Mesenchymal stem cell (in vitro differentiated cells and primary cell): ENCODE results near the gene RPGRIP1L.

Experiments used
- DNase-seq: peaks from one replicate; pipeline ENCODE4 v3.0.0-alpha.2; 2013
- H2AFZ ChIP-seq: one replicate; pipeline ENCODE4 v1.6.1; 2013; ENCODE audit warnings: low read depth, mild to moderate bottlenecking, control low read depth, inconsistent platforms, low read length, moderate library complexity
- H2AK5ac ChIP-seq: 2 replicates; pipeline ENCODE4 v1.6.1; 2013; ENCODE audit warnings: low read length, moderate library complexity, mild to moderate bottlenecking, inconsistent platforms; ENCODE audit not compliant: severe bottlenecking
- H2BK120ac ChIP-seq: one replicate; pipeline ENCODE4 v1.6.1; 2013; ENCODE audit warnings: low read depth, mild to moderate bottlenecking, inconsistent platforms, low read length, moderate library complexity
- H2BK12ac ChIP-seq, 2 experiments: one replicate each; pipeline ENCODE4 v1.6.1; 2013; ENCODE audit warnings: inconsistent platforms in 2 of 2, low read length in 2 of 2, mild to moderate bottlenecking in 2 of 2, moderate library complexity in 2 of 2, control low read depth in 1 of 2
- H2BK15ac ChIP-seq: one replicate; pipeline ENCODE4 v1.6.1; 2013; ENCODE audit warnings: mild to moderate bottlenecking, low read depth, inconsistent platforms; ENCODE audit not compliant: poor library complexity, severe bottlenecking
- H2BK5ac ChIP-seq: 2 replicates; pipeline ENCODE4 v1.6.1; 2013; ENCODE audit warnings: low read depth, mild to moderate bottlenecking, low read length, control low read depth, inconsistent platforms; ENCODE audit not compliant: poor library complexity, severe bottlenecking
- H3K14ac ChIP-seq, 2 experiments: one replicate each; pipeline ENCODE4 v1.6.1; 2013; ENCODE audit warnings: inconsistent platforms in 2 of 2, low read length in 2 of 2, control low read depth in 1 of 2, mild to moderate bottlenecking in 1 of 2, moderate library complexity in 1 of 2
- H3K18ac ChIP-seq, 2 experiments: one replicate each; pipeline ENCODE4 v1.6.1; 2013; ENCODE audit warnings: inconsistent platforms in 2 of 2, low read length in 2 of 2, control low read depth in 1 of 2, low read depth in 1 of 2, mild to moderate bottlenecking in 1 of 2
- H3K23ac ChIP-seq, 2 experiments: one replicate each; pipeline ENCODE4 v1.6.1; 2013; ENCODE audit warnings: inconsistent platforms in 2 of 2, low read length in 2 of 2, mild to moderate bottlenecking in 2 of 2, moderate library complexity in 2 of 2, control low read depth in 1 of 2
- H3K27ac ChIP-seq: 2 replicates; pipeline ENCODE4 v1.5.1; 2013; ENCODE audit warnings: mild to moderate bottlenecking, moderate library complexity, low read length, control low read depth, inconsistent platforms; ENCODE audit not compliant: poor library complexity, severe bottlenecking
- H3K27me3 ChIP-seq, 2 experiments: 2 replicates each; pipeline versions ENCODE4 v1.6.1 to v1.7.0; 2013; ENCODE audit warnings: low read length in 2 of 2, mild to moderate bottlenecking in 2 of 2, moderate library complexity in 2 of 2, control low read depth in 1 of 2, inconsistent platforms in 1 of 2; ENCODE audit not compliant: control insufficient read depth in 1 of 2, insufficient read depth in 1 of 2
- H3K36me3 ChIP-seq, 2 experiments: 2 replicates each; pipeline versions ENCODE4 v1.6.1 to v1.7.0; 2013; ENCODE audit warnings: low read length in 2 of 2, control low read depth in 1 of 2, inconsistent platforms in 1 of 2, low read depth in 1 of 2, mild to moderate bottlenecking in 1 of 2; ENCODE audit not compliant: insufficient read depth in 2 of 2, control insufficient read depth in 1 of 2
- H3K4ac ChIP-seq, 2 experiments: one replicate each; pipeline ENCODE4 v1.6.1; 2013; ENCODE audit warnings: inconsistent platforms in 2 of 2, low read length in 2 of 2, mild to moderate bottlenecking in 2 of 2, moderate library complexity in 2 of 2, control low read depth in 1 of 2, low read depth in 1 of 2
- H3K4me1 ChIP-seq: 2 replicates; pipeline ENCODE4 v1.6.1; 2013; ENCODE audit warnings: low read depth, low read length, control low read depth; ENCODE audit not compliant: control insufficient read depth, insufficient read depth
- H3K4me2 ChIP-seq: 2 replicates; pipeline ENCODE4 v1.6.1; 2013; ENCODE audit warnings: low read length, mild to moderate bottlenecking, inconsistent platforms; ENCODE audit not compliant: poor library complexity, severe bottlenecking
- H3K4me3 ChIP-seq, 2 experiments: 2 replicates each; pipeline versions ENCODE4 v1.5.1 to v1.7.0; 2013; ENCODE audit warnings: low read length in 2 of 2, mild to moderate bottlenecking in 2 of 2, control low read depth in 1 of 2, low read depth in 1 of 2; ENCODE audit not compliant: insufficient read depth in 1 of 2
- H3K79me1 ChIP-seq: replicated peaks from 2 replicates; pipeline ENCODE4 v1.6.1; 2013; ENCODE audit warnings: mild to moderate bottlenecking, control low read depth, low read length, inconsistent platforms; ENCODE audit not compliant: poor library complexity, severe bottlenecking
- H3K9ac ChIP-seq: 2 replicates; pipeline ENCODE4 v1.7.0; 2013; ENCODE audit warnings: mild to moderate bottlenecking, low read length, moderate library complexity
- H3K9me3 ChIP-seq: 2 replicates; pipeline ENCODE4 v1.7.0; 2013; ENCODE audit warnings: mild to moderate bottlenecking, low read length; ENCODE audit not compliant: control insufficient read depth
- H4K8ac ChIP-seq: one replicate; pipeline ENCODE4 v1.6.1; 2013; ENCODE audit warnings: inconsistent platforms, mild to moderate bottlenecking, low read length, moderate library complexity
- H4K91ac ChIP-seq: one replicate; pipeline ENCODE4 v1.6.1; 2013; ENCODE audit warnings: mild to moderate bottlenecking, low read length, inconsistent platforms
- WGBS: methylation state at CpG from one replicate; pipeline ENCODE4 v1.1.7; 2013; ENCODE audit warnings: mixed read lengths; 5-methylcytosine and 5-hydroxymethylcytosine counted together

Gene RPGRIP1L

DNA sequence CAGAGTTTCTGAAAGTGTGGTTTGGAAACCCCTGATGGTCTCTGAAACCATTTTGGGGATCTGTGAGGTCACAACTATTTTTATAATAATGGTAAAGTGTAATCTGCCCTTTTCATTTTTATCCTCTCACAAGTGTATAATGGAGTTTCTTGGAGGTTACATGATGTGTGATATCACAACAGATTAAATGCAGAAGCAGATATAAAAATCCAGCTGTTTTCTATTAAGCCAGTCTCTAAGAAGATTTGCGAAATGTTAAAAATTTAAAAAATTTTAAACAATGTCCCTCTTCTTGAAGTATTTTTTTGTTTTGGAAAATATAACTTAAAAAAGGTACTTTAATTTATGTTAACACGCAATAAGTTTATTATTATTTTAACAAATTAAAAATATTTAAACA lies 48.7 kb downstream of the RPGRIP1L start:
- H3K79me1 ChIP-seq, result no peaks in the 10 kb centered on the region
- H3K9me3 ChIP-seq, result no peaks in the 10 kb centered on the region
- no peak overlapping the region for H3K4me3 ChIP-seq
- no peak overlapping the region for H3K4ac ChIP-seq
- no peak overlapping the region for H3K9ac ChIP-seq
- no peak overlapping the region for H2AFZ ChIP-seq
- H3K36me3 ChIP-seq, result peaks cover 4 to 54% of the 10 kb centered on the region in 2 experiments
- no peak overlapping the region for H3K18ac ChIP-seq
- no peak overlapping the region for H3K27ac ChIP-seq
- no peak overlapping the region for H3K4me2 ChIP-seq
- H2BK120ac ChIP-seq, result no peak overlapping the region
- no peaks in the 10 kb centered on the region for H3K27me3 ChIP-seq
- H2AK5ac ChIP-seq, result no peak overlapping the region
- H2BK15ac ChIP-seq, result no peak overlapping the region
- H2BK5ac ChIP-seq, result no peak overlapping the region
- H3K4me1 ChIP-seq, result no peaks in the 10 kb centered on the region
- no peak overlapping the region for H4K91ac ChIP-seq
- no peak overlapping the region for H3K23ac ChIP-seq
- no peak overlapping the region for H3K14ac ChIP-seq
- no CpG with 5 or more reads among the region's 2 CpGs for WGBS
- no peak for DNase-seq
- H2BK12ac ChIP-seq, result no peak overlapping the region
- no peak overlapping the region for H4K8ac ChIP-seq

DNA sequence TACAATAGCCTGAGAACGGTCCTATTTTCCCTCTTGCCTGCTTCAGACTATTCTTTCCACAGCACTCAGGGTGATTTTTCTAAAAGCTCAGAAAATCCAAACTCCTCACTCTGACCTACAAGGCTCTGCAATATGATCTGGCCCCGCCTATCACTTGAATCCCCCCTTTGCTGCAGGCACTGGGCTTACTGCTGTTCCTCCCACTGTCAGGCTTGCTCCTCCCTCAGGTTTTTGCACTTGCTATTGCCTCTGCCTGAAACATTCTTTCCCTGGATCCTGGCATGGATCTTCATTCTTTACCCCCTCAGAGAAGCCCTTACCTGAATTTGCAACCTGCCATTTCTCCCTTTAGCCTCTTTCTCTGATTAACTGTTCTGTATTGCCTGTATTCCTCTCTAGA lies 52.3 kb downstream of the RPGRIP1L start:
- no peaks in the 10 kb centered on the region for H3K9me3 ChIP-seq
- H2AK5ac ChIP-seq, result no peak overlapping the region
- no peak overlapping the region for H3K18ac ChIP-seq
- H4K8ac ChIP-seq, result no peak overlapping the region
- H3K4me2 ChIP-seq, result no peak overlapping the region
- DNase-seq, result no peak
- H2BK15ac ChIP-seq, result no peak overlapping the region
- H3K9ac ChIP-seq, result no peak overlapping the region
- no peak overlapping the region for H3K14ac ChIP-seq
- H3K27ac ChIP-seq, result no peak overlapping the region
- H4K91ac ChIP-seq, result no peak overlapping the region
- no peaks in the 10 kb centered on the region for H3K4me1 ChIP-seq
- no peak overlapping the region for H3K4ac ChIP-seq
- 92% methylated on average over 2 of the region's 2 CpGs for WGBS
- H3K36me3 ChIP-seq, result peaks cover 4 to 64% of the 10 kb centered on the region in 2 experiments
- H3K27me3 ChIP-seq, result no peaks in the 10 kb centered on the region
- no peak overlapping the region for H2BK5ac ChIP-seq
- no peak overlapping the region for H2BK120ac ChIP-seq
- H3K4me3 ChIP-seq, result no peak overlapping the region
- no peaks in the 10 kb centered on the region for H3K79me1 ChIP-seq
- H3K23ac ChIP-seq, result no peak overlapping the region
- no peak overlapping the region for H2AFZ ChIP-seq
- H2BK12ac ChIP-seq, result no peak overlapping the region

DNA sequence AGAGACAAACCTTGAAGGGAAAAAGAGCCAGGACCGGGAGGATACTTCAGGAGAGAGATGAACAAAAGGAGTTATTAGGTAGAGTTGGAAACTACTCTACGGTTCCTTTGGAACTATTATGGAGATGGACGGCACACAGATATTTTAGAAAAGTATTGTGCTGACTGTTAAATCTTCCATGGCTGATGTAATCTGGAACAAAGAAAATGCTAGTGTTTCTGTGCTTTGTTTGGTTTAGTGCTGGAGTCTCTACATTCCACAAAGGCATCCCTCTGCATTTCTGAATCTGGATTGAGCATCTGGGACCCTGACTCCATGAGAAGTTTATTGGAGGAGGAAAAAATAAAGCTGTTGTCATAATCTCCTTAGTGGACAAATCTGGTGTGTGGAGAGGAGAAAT lies 57.2 kb downstream of the RPGRIP1L start:
- no peak overlapping the region for H2AK5ac ChIP-seq
- H3K27me3 ChIP-seq, result no peaks in the 10 kb centered on the region
- H3K18ac ChIP-seq, result no peak overlapping the region
- peaks cover 0 to 62% of the 10 kb centered on the region in 2 experiments for H3K36me3 ChIP-seq
- no peak overlapping the region for H2BK5ac ChIP-seq
- H3K4me1 ChIP-seq, result no peaks in the 10 kb centered on the region
- H3K14ac ChIP-seq, result no peak overlapping the region
- no peak overlapping the region for H3K4ac ChIP-seq
- no peak for DNase-seq
- no peak overlapping the region for H2BK15ac ChIP-seq
- no peak overlapping the region for H3K9ac ChIP-seq
- no peaks in the 10 kb centered on the region for H3K79me1 ChIP-seq
- no peak overlapping the region for H3K23ac ChIP-seq
- no peak overlapping the region for H3K27ac ChIP-seq
- no peak overlapping the region for H4K91ac ChIP-seq
- H2AFZ ChIP-seq, result no peak overlapping the region
- H3K9me3 ChIP-seq, result peaks cover 20% of the 10 kb centered on the region
- WGBS, result 91% methylated on average over 3 of the region's 3 CpGs
- no peak overlapping the region for H2BK12ac ChIP-seq
- no peak overlapping the region for H3K4me3 ChIP-seq
- no peak overlapping the region for H3K4me2 ChIP-seq
- no peak overlapping the region for H2BK120ac ChIP-seq
- no peak overlapping the region for H4K8ac ChIP-seq

DNA sequence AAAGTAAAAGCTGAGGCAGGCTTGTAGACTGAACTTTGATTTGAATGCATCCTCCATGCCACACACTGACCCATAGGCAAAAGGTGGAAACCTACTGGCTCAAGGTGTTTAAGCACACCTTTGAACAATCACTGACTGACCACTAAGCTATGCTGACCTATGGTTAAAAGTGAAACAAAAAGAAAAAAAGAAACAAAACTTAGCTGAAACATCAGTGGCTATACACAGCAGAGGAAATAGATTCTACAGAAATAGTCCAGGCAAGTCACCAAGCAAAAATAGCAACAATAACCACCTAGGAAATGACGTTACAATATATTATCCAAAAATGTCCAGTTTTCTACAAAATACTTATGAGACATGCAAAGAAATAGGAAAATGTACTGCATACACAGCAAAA lies 60.2 kb downstream of the RPGRIP1L start:
- H3K27ac ChIP-seq, result no peak overlapping the region
- H2BK5ac ChIP-seq, result no peak overlapping the region
- no peak overlapping the region for H2BK120ac ChIP-seq
- no peaks in the 10 kb centered on the region for H3K79me1 ChIP-seq
- no peak overlapping the region for H2AK5ac ChIP-seq
- H3K4ac ChIP-seq, result no peak overlapping the region
- H2BK12ac ChIP-seq, result no peak overlapping the region
- H3K9ac ChIP-seq, result no peak overlapping the region
- H2BK15ac ChIP-seq, result no peak overlapping the region
- no peaks in the 10 kb centered on the region for H3K27me3 ChIP-seq
- WGBS, result 100% methylated on average over 1 of the region's 1 CpG
- H3K18ac ChIP-seq, result no peak overlapping the region
- no peak for DNase-seq
- H4K91ac ChIP-seq, result no peak overlapping the region
- no peak overlapping the region for H2AFZ ChIP-seq
- H3K4me2 ChIP-seq, result no peak overlapping the region
- no peak overlapping the region for H3K23ac ChIP-seq
- no peak overlapping the region for H3K14ac ChIP-seq
- peaks cover 20% of the 10 kb centered on the region for H3K9me3 ChIP-seq
- H3K4me1 ChIP-seq, result no peaks in the 10 kb centered on the region
- no peak overlapping the region for H4K8ac ChIP-seq
- peaks cover 0 to 63% of the 10 kb centered on the region in 2 experiments for H3K36me3 ChIP-seq
- H3K4me3 ChIP-seq, result no peak overlapping the region
